ENCODE measurements around the gene CDC73.

CDC73 gene

DNA sequence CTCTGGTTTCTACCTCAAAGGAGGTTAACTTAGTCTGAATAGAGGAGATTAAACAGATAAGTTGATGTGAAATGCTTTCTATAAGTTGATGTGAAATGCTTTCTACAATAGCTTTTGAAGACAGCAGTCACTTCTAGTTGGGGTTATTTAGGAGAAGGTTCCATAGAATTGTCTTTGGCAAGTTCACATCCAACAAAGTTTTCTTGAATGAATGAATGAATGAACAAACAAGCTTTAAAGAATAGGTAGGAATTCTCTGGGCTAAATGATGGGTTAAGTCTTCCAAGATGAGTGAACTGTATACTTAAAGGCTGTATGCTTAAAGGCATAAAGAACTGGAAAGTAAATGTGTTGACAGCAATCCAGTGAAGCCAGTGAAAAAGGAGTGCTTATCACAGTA, 1.9 kb downstream of the CDC73 start:
- Histone ChIP-seq H3K4me3 (ENCODE audit: low read depth, low read length) (no peak overlapping the region), H3K27me3 (ENCODE audit: insufficient read depth, low read depth, severe bottlenecking) (no peaks in the 10 kb centered on the region), H3K36me3 (peaks cover 21% of the 10 kb centered on the region), H3K9me3 (ENCODE audit: severe bottlenecking) (no peaks in the 10 kb centered on the region), H3K27ac (no peak overlapping the region)
- TF ChIP-seq, protein P1, sequence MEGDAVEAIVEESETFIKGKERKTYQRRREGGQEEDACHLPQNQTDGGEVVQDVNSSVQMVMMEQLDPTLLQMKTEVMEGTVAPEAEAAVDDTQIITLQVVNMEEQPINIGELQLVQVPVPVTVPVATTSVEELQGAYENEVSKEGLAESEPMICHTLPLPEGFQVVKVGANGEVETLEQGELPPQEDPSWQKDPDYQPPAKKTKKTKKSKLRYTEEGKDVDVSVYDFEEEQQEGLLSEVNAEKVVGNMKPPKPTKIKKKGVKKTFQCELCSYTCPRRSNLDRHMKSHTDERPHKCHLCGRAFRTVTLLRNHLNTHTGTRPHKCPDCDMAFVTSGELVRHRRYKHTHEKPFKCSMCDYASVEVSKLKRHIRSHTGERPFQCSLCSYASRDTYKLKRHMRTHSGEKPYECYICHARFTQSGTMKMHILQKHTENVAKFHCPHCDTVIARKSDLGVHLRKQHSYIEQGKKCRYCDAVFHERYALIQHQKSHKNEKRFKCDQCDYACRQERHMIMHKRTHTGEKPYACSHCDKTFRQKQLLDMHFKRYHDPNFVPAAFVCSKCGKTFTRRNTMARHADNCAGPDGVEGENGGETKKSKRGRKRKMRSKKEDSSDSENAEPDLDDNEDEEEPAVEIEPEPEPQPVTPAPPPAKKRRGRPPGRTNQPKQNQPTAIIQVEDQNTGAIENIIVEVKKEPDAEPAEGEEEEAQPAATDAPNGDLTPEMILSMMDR (IDR thresholded peaks at IDR 0.05; ENCODE audit: low read depth, low read length): no peak
- no peak for DNase-seq

DNA sequence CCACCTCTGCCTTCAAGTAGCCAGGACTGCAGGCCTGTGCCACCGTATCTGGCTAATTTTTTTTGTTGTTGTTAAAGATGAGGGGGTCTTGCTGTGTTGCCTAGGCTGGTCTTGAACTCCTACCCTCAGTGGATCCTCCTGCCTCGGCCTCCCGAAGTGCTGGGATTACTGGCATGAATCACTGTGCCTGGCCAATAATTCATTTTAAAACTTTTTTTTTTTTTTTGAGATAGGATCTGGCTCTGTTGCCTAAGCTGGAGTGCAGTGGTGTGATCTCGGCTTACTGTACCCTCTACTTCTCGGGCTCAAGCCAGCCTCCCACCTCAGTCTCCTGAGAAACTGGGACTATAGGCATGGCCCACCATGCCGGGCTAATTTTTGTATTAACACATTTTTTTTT, 3.5 kb downstream of the CDC73 start:
- no peak for DNase-seq
- Histone ChIP-seq H3K36me3 (peaks cover 28% of the 10 kb centered on the region), H3K4me3 (ENCODE audit: low read depth, low read length) (no peak overlapping the region), H3K9me3 (ENCODE audit: severe bottlenecking) (no peaks in the 10 kb centered on the region), H3K27me3 (ENCODE audit: insufficient read depth, low read depth, severe bottlenecking) (no peaks in the 10 kb centered on the region), H3K27ac (no peak overlapping the region)
- TF ChIP-seq, protein P1 (IDR thresholded peaks at IDR 0.05; ENCODE audit: low read depth, low read length): no peak

DNA sequence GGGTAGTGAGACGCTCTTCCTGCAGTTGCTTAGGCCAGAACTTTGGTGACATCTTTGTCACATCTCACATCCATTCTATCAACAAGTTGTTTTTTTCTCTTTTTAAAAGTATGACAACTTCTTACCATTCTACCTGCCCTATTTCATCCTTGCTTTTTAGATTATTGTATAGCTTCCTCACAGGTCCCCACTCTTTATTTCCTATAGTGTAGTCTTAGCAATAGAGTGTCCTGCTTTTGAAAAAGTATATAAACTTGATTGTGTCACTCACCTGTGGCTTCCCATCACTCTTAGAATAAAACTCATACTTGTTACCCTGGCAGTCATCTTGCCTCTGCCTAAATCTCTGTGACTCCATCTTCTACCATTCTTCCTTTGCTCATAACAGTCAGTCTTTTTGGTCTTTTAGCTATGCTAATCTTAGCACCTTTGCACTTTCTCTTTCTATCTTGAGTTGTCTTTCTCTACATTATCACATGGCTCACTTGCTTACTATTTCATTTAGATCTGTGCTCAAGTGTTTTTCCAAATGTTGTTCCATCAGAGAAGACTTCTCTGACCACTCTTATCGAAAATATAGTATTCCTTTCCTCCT, 9.5 kb downstream of the CDC73 start:
- Histone ChIP-seq H3K27me3 (ENCODE audit: insufficient read depth, low read depth, severe bottlenecking) (no peaks in the 10 kb centered on the region), H3K27ac (no peak overlapping the region), H3K9me3 (ENCODE audit: severe bottlenecking) (no peaks in the 10 kb centered on the region), H3K4me3 (ENCODE audit: low read depth, low read length) (no peak overlapping the region), H3K36me3 (peaks cover 50% of the 10 kb centered on the region)
- TF ChIP-seq, protein P1 (IDR thresholded peaks at IDR 0.05; ENCODE audit: low read depth, low read length): no peak
- DNase-seq: no peak

DNA sequence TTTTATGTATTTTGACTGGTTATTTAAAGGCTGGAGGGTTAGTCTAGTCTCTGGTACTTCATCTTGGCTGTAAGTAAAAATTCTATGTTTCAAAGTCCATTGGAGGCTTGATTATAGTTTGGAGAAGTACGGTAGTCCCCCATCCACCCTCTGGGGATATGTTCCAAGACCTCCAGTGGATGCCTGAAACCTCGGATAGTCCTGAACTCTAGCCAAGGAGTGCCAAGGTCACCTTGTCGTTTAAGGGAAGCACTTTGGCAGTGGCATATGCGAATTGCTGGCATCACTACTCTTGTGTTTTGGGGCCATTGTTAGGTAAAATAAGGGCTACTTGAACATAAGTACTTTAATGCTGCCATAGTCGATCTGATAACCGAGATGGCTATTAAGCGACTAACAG, 18.4 kb downstream of the CDC73 start:
- TF ChIP-seq, protein P1 (IDR thresholded peaks at IDR 0.05; ENCODE audit: low read depth, low read length): no peak
- DNase-seq: no peak
- no peaks in the 10 kb centered on the region for H3K27me3 ChIP-seq (ENCODE audit: insufficient read depth, low read depth, severe bottlenecking)
- H3K27ac ChIP-seq: no peak overlapping the region
- H3K9me3 ChIP-seq (ENCODE audit: severe bottlenecking): no peaks in the 10 kb centered on the region
- no peak overlapping the region for H3K4me3 ChIP-seq (ENCODE audit: low read depth, low read length)
- peaks cover 62% of the 10 kb centered on the region for H3K36me3 ChIP-seq

DNA sequence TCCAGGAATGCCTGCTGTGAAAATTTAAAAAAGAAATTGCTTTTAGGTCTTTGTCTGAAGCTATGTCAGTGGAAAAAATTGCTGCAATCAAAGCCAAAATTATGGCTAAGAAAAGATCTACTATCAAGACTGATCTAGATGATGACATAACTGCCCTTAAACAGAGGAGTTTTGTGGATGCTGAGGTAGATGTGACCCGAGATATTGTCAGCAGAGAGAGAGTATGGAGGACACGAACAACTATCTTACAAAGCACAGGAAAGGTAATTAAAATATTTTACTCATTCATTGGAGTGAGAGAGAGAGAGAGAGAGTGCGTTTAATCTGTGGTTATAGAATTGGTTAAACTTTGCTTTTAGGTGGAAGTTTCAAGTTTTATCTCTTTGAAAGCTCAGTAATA, 20.0 kb downstream of the CDC73 start:
- TF ChIP-seq, protein P1 (IDR thresholded peaks at IDR 0.05; ENCODE audit: low read depth, low read length): no peak
- no peak overlapping the region for H3K4me3 ChIP-seq (ENCODE audit: low read depth, low read length)
- no peak overlapping the region for H3K27ac ChIP-seq
- no peak for DNase-seq
- H3K9me3 ChIP-seq (ENCODE audit: severe bottlenecking): no peaks in the 10 kb centered on the region
- H3K27me3 ChIP-seq (ENCODE audit: insufficient read depth, low read depth, severe bottlenecking): no peaks in the 10 kb centered on the region
- H3K36me3 ChIP-seq: peaks cover 62% of the 10 kb centered on the region

DNA sequence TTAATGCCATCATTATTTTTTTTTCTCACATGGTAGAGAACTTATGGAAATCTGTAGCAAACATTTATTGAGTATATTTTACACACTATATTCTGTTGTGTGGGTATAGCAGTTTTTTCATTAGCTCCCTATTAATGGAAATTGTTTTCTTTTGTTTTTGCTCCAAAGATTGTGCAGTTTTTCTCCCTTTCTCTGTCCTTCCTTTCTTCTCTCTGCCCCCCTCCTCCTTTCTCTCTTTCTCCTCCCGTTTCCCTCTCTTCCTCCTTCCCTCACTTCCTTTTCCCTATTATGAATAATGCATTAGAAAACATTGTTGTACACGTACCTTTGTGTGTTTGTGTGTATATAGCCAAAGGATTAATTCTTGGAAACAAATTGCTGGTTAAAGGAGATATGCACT, 20.6 kb downstream of the CDC73 start:
- Histone ChIP-seq H3K4me3 (ENCODE audit: low read depth, low read length) (no peak overlapping the region), H3K27me3 (ENCODE audit: insufficient read depth, low read depth, severe bottlenecking) (no peaks in the 10 kb centered on the region), H3K27ac (no peak overlapping the region), H3K9me3 (ENCODE audit: severe bottlenecking) (no peaks in the 10 kb centered on the region), H3K36me3 (peaks cover 56% of the 10 kb centered on the region)
- TF ChIP-seq, protein P1 (IDR thresholded peaks at IDR 0.05; ENCODE audit: low read depth, low read length): no peak
- DNase-seq: no peak

Measured in WERI-Rb-1 (cell line).